AG09309 (cell line): Measurements from ENCODE around the gene HP.

ENCODE experiments used
- DNase-seq: peaks from one replicate; pipeline ENCODE4 v3.0.0-alpha.2; 2010; ENCODE audit warnings: low read depth
- H3K4me3 ChIP-seq: 2 replicates; pipeline ENCODE4 v1.5.1; 2011; ENCODE audit warnings: mild to moderate bottlenecking, low read depth, low read length, moderate library complexity; ENCODE audit not compliant: control insufficient read depth
- TF ChIP-seq, protein P1 (sequence below): IDR thresholded peaks from 2 replicates; pipeline ENCODE4 v1.5.1; 2011; ENCODE audit warnings: mild to moderate bottlenecking, low read depth, low read length, inconsistent platforms; ENCODE audit not compliant: insufficient read depth, control insufficient read depth; ENCODE audit errors: missing control alignments

HP gene

DNA sequence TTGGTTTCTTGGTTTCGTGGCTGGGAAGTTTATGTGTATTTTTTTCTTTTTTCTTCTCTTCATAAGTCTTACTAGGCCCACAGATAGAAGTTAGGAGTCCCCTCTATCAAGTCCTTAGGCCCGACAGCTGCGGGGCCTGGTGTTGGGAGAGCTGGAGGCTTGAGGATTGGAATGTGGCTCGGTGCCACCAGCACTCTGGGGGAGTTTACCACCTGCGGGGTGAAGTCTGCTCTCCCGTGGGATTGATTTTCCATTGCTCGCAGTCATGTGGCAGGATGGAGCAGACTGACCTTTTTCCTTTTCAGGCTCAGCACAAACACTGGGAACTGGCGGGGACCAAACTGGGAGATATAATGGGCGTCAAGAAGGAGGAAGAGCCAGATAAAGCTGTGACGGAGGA is 46.9 kb downstream of the HP start:
- no peak overlapping the region for H3K4me3 ChIP-seq
- DNase-seq, result no peak
- TF ChIP-seq, protein P1, sequence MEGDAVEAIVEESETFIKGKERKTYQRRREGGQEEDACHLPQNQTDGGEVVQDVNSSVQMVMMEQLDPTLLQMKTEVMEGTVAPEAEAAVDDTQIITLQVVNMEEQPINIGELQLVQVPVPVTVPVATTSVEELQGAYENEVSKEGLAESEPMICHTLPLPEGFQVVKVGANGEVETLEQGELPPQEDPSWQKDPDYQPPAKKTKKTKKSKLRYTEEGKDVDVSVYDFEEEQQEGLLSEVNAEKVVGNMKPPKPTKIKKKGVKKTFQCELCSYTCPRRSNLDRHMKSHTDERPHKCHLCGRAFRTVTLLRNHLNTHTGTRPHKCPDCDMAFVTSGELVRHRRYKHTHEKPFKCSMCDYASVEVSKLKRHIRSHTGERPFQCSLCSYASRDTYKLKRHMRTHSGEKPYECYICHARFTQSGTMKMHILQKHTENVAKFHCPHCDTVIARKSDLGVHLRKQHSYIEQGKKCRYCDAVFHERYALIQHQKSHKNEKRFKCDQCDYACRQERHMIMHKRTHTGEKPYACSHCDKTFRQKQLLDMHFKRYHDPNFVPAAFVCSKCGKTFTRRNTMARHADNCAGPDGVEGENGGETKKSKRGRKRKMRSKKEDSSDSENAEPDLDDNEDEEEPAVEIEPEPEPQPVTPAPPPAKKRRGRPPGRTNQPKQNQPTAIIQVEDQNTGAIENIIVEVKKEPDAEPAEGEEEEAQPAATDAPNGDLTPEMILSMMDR, result no peak

DNA sequence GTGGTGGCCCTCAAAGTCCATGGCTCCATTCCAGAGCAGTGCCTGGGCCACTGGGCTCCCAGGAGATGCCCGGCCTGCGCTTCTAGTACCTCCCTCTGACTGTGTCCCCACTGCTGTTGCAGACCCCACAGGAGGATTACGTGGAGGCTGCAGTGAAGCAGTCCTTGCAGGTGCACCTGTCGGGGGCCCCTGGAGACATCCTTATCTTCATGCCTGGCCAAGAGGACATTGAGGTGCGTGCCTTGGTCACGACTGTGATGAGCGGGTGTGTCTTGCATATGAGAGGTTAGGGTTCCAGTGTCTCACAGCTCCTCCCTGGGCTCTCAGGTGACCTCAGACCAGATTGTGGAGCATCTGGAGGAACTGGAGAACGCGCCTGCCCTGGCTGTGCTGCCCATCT is 50.6 kb downstream of the HP start:
- no peak for DNase-seq
- no peak overlapping the region for H3K4me3 ChIP-seq
- TF ChIP-seq, protein P1, result no peak

DNA sequence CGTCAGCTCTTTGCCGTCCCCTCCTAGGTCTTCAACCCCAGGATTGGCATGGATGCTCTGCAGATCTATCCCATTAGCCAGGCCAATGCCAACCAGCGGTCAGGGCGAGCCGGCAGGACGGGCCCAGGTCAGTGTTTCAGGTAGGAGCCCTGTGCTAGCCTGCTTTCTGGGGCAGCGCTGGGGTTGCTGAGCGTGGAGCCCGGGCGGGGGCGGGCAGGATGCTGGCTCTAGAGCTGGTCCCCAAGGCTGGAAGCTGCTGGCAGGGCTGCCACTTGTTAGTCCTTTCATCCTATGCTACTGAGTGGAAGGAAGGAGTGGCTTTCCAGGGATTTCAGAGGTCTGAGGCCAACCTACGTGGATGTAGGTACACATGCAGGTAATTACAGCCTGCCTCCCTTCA is 51.7 kb downstream of the HP start:
- no peak for DNase-seq
- no peak overlapping the region for H3K4me3 ChIP-seq
- TF ChIP-seq, protein P1, result no peak

DNA sequence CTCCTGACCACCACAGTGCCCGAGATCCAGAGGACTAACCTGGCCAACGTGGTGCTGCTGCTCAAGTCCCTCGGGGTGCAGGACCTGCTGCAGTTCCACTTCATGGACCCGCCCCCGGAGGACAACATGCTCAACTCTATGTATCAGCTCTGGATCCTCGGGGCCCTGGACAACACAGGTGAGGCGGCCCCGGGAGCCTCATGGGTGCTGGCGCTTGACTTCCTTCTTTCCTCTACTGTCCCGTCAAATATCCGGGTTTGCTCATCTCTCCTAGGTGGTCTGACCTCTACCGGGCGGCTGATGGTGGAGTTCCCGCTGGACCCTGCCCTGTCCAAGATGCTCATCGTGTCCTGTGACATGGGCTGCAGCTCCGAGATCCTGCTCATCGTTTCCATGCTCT is 53.1 kb downstream of the HP start:
- TF ChIP-seq, protein P1, result no peak
- no peak overlapping the region for H3K4me3 ChIP-seq
- DNase-seq, result no peak

DNA sequence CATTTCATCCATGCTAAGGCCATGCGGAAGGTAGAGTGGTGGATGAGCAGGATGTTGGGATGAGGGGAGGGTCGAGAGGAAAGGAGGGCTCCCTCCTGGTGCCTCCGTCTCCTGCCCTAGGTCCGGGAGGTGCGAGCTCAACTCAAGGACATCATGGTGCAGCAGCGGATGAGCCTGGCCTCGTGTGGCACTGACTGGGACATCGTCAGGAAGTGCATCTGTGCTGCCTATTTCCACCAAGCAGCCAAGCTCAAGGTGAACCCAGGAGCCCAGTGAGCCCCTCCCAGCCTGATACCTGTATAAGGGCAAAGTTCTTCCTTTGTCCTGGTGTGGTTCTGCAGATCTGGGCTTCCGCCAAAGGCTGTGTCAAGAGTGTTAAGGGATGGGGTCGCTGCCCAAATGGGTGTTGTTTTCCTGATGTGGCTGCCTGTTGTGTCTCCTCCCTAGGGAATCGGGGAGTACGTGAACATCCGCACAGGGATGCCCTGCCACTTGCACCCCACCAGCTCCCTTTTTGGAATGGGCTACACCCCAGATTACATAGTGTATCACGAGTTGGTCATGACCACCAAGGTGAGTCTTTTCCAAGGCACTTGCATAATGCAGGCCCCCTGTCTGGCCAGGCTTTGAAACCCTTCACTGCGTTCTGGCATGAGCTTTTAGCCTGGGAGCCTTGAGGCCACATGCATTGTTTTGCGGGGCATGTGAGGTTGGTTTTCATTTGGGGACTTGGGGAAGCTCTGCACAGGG is 54.2 kb downstream of the HP start:
- TF ChIP-seq, protein P1, result no peak
- H3K4me3 ChIP-seq, result no peak overlapping the region
- DNase-seq, result no peak

DNA sequence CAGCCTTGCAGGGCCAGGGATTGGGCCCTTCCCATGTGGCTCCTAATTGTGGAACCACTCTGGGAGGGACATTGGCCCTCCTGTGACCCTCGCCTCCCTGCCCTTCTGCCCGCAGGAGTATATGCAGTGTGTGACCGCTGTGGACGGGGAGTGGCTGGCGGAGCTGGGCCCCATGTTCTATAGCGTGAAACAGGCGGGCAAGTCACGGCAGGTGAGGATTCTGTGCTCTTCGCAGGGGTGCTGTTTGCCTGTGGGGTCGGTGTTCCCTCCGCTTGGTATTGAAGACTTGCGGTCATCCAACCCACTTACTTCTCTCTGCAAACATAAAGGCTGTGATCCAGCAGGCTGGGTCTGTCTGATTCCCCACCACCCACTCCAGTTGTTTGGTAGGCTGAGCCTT is 55.0 kb downstream of the HP start:
- DNase-seq, result no peak
- TF ChIP-seq, protein P1, result no peak
- H3K4me3 ChIP-seq, result no peak overlapping the region
